Ovary (tissue), 3 donors: ENCODE results near the gene PIAS1.

Experiments
- POLR2A ChIP-seq: fragments of 450-650 bp; IDR thresholded peaks from one replicate; pipeline ENCODE4 v1.6.1; 2017; ENCODE audit warnings: antibody characterized with exemption, mild to moderate bottlenecking, moderate library complexity
- TF ChIP-seq, protein P1 (sequence below), 3 donors: fragments of 450-650 bp in 2 of 3; fragments of 200-600 bp in 1 of 3; IDR thresholded peaks; one replicate each; pipeline versions ENCODE4 v1.5.1 to v1.8.0; 2016 to 2022; ENCODE audit warnings: antibody characterized with exemption in 3 of 3, mild to moderate bottlenecking in 1 of 3
- donor health status: DM: no; HTN: no; CAD: no.

DNA sequence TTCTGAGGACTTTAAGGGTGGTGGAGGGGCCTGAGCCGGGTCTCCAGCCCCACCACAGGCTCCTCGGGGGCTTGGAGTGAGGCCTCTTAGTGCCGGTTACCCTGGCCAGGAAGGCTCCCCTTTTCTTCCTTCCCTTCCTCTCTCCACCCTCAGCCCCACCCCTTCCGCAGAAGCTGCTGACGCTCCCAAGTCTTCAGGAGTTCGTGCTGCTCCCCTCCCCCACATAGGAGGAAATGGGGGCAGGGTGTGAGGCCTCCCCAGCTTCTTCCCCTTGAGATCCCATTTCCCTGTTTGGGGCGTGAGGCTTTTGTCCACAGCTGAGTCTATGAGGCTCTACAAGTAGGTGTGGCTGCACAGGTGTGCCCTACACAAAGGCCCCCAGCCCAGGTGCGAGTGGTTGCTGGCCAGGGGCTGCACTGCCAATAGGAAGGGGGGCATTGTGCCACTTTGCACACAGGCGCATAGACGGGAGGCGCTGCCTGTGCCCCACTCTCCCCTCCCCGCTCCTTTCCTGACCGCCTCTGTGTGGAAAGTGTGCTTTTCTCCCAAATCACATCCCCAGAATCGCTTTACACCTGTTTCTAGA lies 151.9 kb downstream of the PIAS1 start:
- TF ChIP-seq, protein P1, sequence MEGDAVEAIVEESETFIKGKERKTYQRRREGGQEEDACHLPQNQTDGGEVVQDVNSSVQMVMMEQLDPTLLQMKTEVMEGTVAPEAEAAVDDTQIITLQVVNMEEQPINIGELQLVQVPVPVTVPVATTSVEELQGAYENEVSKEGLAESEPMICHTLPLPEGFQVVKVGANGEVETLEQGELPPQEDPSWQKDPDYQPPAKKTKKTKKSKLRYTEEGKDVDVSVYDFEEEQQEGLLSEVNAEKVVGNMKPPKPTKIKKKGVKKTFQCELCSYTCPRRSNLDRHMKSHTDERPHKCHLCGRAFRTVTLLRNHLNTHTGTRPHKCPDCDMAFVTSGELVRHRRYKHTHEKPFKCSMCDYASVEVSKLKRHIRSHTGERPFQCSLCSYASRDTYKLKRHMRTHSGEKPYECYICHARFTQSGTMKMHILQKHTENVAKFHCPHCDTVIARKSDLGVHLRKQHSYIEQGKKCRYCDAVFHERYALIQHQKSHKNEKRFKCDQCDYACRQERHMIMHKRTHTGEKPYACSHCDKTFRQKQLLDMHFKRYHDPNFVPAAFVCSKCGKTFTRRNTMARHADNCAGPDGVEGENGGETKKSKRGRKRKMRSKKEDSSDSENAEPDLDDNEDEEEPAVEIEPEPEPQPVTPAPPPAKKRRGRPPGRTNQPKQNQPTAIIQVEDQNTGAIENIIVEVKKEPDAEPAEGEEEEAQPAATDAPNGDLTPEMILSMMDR (IDR thresholded peaks at IDR 0.05): no peak
- TF ChIP-seq POLR2A: no peak
